AG09309 (cell line): ENCODE measurements around the gene GCAT.

Experiments used
- DNase-seq: peaks from one replicate; pipeline ENCODE4 v3.0.0-alpha.2; 2010; ENCODE audit warnings: low read depth
- H3K4me3 ChIP-seq: 2 replicates; pipeline ENCODE4 v1.5.1; 2011; ENCODE audit warnings: mild to moderate bottlenecking, low read depth, low read length, moderate library complexity; ENCODE audit not compliant: control insufficient read depth
- TF ChIP-seq, protein P1 (sequence below): IDR thresholded peaks from 2 replicates; pipeline ENCODE4 v1.5.1; 2011; ENCODE audit warnings: mild to moderate bottlenecking, low read depth, low read length, inconsistent platforms; ENCODE audit not compliant: insufficient read depth, control insufficient read depth; ENCODE audit errors: missing control alignments

GCAT gene

DNA sequence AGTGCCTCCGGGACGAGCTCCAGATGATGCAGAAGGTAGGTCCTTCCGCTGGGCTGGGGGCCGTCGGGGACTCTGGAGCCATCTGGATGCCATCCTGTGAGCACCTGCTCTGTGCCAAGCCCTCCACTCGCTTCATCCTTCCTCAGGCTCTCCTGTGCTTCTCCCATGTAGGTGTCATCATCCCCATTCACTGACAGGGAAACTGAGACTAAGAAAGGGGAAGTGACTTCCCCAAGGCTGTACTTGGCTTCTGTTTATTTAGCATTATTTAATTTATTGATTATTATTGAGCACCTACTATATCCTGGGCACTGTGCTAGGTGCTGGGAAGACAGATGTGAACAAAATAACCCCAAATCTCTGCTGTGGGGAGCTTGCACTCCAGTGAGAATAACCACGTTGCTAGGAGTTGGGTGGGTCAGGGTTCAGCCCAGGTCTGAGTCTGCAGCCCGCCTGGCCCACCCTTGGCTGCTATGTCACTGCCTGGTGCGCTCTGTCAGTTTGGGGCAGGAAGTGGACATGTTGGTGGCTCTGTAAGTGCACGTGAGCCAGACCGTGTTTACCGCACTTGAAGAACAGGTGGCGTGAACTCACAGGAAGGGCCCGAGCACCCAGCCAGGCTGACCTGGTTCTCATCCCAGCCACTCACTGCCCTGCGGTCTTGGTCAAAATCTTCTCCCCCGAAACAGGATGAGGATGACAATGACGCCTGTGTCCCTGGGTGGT lies 35.9 kb upstream of the GCAT start:
- no peak overlapping the region for H3K4me3 ChIP-seq
- TF ChIP-seq, protein P1, sequence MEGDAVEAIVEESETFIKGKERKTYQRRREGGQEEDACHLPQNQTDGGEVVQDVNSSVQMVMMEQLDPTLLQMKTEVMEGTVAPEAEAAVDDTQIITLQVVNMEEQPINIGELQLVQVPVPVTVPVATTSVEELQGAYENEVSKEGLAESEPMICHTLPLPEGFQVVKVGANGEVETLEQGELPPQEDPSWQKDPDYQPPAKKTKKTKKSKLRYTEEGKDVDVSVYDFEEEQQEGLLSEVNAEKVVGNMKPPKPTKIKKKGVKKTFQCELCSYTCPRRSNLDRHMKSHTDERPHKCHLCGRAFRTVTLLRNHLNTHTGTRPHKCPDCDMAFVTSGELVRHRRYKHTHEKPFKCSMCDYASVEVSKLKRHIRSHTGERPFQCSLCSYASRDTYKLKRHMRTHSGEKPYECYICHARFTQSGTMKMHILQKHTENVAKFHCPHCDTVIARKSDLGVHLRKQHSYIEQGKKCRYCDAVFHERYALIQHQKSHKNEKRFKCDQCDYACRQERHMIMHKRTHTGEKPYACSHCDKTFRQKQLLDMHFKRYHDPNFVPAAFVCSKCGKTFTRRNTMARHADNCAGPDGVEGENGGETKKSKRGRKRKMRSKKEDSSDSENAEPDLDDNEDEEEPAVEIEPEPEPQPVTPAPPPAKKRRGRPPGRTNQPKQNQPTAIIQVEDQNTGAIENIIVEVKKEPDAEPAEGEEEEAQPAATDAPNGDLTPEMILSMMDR = no peak

DNA sequence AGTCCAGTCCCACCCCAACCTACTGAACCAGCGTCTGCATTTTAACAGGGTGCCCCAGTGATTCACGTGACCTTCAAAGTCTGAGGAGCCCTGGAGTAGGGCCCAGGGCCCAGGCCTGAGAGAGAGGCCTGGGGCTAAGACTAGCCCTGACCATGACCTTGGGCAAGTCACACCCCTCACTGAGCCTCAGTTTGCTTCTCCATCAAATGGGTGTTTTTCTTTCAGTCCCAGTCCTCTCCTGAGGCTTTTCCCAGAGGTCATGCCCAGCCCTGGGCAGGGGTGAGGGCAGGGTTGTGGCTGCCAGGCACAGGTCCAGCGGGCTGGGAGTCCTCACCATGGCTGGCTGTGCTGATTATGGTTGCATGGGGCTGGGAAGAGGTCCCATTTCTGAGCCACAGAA lies 33.0 kb upstream of the GCAT start:
- DNase-seq = no peak
- no peak overlapping the region for H3K4me3 ChIP-seq
- TF ChIP-seq, protein P1 = no peak

More for the DNA sequence above, 35.9 kb upstream of the GCAT start:
- no peak for DNase-seq

DNA sequence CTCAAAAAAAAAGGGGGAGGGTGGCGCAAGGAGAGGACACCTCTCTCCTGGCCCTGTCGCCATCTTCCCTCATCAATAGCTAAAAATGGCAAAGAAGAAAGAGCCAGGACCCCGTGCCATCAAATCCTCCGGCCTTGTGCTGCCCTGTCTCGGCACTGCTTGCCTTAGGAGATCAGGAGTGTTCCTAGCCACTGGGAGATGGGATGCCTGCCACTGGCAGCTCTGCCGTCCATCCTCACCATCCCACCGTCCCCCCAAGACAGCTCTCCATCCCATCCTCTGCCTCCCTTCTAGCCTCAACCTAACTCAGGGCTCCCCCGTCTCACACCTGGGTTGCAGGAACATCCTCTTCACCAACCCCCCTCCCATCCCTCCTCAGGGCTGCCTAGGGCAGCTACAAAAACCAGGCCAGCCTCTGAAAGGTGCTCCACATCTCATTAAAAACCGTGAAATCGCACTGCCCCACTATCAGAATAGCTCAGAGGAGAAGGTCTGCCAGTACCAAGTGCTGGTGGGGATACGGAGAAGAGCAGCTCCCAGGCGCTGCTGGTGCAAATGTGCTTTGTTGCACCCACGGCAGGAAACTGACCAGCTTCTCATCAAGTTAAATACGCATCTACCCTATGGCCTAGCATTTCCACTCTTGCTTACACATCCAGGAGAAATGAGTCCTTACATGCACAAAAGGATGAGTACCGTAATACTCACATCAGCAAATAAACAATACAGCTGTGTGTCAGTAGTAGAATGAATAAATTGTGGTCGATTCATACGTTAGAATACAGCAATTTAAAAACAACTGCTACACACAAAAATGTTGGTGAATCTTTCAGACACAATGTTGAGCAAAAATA lies 31.7 kb upstream of the GCAT start:
- H3K4me3 ChIP-seq = no peak overlapping the region
- TF ChIP-seq, protein P1 = no peak
- DNase-seq = peak; percentile 62

DNA sequence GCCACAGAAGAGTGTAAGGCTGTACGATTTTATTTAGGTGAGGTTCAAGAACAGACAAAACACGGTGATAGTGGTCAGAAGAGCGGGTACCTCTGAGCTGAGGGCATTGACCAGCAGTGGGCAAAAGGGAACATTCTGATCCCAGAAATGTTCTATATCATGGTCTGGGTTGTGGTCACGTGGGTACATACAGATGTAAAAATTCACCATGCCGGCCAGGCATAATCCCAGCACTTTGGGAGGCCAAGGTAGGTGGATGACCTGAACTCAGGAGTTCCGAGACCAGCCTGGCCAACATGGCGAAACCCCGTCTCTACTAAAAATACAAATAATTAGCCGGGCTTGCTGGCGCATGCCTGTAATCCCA lies 31.1 kb upstream of the GCAT start:
- no peak overlapping the region for H3K4me3 ChIP-seq
- no peak for DNase-seq
- TF ChIP-seq, protein P1 = no peak

DNA sequence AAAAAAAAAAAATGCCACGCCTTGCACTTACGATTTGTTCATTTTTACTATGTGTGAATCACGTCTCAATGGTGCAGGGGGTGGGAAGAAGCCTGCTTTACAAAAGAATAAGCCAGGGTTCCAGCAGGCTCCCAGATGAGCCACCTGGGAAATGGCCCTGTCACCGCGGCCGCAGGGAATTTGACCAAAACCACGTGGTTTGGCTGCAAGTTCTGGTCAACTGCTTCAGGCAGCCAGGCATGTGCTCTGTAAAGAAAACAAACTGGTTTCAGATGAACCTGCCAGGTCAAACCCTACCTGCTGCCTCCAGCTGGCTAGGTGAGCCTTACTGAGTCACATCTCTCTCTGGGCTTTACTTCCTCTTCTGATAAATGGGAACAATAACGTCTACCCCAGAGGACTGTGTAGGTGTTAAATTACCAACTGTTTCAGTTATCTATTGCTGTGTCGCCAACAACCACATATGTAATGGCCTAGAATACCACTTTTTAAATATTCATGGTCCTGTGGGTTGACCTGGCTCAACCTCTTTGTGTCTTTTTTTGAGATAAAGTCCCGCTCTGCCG lies 30.5 kb upstream of the GCAT start:
- DNase-seq = peak; percentile 66
- H3K4me3 ChIP-seq = no peak overlapping the region
- TF ChIP-seq, protein P1 = no peak

DNA sequence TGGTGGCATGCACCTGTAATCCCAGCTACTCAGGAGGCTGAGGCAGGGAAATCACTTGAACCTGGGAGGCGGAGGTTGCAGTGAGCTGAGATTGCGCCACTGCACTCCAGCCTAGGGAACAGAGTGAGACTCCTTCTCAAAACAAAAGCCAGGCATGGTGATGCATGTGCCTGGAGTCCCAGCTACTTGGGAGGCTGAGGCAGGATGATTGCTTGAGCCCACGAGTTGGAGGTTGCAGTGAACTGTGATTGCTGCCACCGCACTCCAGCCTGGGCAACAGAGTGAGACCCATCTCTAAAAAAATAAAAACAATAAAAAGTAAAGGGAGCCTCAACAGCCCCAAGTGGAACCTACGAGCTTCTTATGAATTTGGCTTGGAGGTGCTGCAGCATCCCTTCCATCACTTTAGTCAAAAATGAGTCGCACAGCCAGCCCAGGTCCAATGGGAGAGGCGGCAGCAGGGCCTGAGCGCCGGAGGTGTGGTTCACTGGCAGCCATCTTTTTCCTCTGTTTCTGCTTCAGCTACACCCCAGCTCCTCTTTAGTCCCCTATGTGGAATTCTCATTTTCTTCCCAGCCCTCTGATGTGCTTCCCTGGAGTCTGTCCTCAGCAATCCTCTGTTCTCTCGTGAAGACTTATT lies 29.2 kb upstream of the GCAT start:
- H3K4me3 ChIP-seq = no peak overlapping the region
- no peak for DNase-seq

More for the DNA sequence above, 29.2 kb upstream of the GCAT start:
- TF ChIP-seq, protein P1 = no peak
